Femur (tissue), 1 donor: ENCODE data around the gene TANGO2.
A peak's percentile ranks its signal among the peaks of the same experiment; 100 is the strongest.

Source experiments
- DNase-seq: peaks from one replicate; pipeline ENCODE4 v3.0.0-alpha.2; 2017

TANGO2 gene

DNA sequence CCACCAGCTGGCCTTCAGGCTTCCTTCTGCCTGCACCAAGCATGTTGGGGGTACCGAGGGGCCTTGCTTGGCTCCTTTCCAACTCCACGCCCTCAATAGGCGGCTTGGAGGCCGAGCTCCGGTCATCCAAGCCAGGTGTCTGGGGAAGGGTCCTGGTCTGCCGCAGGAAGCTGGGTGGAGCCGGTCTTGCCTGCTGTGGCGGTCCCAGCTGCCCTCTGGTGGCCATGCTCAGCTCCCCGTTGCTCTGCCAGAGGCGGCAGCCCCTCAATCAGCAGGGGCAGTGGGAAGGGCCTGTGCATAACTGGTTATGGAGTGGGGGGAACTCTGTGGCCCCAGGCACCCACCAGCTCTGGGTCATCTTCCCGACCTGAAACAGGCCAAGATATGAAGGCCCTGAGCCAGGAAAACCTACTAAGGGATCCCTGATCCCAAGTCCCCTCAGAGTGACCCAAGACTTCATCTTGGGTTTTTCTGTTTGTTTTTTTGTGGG lies 7.5 kb upstream of the TANGO2 start:
- peak; percentile 86 for DNase-seq

DNA sequence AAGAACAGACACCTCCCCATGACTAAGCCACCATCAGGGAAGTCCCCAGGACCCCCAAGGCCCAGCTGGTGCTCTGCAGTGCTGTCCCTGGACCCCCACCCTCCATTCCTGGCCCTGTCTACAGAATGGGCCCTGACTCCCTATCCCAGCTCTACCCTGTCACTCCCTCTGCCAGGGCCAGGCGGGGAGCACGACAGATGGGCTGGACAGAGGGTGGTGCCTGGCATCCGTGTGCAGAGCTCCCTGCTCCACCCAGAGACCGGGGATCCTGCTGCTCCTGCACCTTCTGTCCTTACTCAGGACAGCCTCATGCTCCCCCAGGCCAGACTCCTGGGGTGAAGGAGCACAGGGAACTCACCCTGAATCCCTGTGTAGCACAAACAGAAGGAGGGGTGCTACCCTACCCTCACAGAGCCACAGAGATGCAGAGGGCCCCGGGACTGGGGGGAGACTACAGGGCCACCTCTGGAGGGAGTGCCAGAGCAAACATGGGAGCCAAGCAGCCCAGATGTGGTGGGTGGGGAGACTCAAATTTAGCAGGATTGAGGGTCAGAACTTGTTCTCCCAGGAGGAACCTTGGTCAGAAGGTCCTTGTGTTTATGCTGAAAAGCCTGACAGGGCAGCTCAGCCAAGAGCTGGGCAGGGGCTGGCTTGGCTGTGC lies 6.3 kb upstream of the TANGO2 start:
- peak; percentile 29 for DNase-seq

DNA sequence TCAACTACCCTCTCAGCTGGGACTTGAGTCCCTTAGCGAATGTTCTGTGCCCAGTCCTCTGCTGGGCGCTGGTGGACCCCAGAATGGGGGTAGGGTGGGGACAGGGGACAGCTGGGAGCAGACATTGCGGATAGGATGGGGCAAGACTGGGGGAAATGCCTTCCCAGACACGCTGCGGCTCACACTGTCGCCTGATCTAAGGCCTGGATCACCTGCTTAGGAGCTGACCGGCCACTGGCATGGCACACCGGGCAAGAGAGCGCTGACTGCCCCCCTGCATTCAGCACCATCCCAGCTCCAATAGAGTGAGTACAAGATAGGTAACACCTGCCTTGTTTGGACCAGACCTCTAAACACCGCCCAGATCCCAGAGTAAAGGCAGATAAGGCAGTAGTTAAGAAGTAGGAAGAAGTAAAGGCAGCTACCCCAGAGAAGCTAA lies 5.7 kb upstream of the TANGO2 start:
- peak; percentile 19 for DNase-seq

DNA sequence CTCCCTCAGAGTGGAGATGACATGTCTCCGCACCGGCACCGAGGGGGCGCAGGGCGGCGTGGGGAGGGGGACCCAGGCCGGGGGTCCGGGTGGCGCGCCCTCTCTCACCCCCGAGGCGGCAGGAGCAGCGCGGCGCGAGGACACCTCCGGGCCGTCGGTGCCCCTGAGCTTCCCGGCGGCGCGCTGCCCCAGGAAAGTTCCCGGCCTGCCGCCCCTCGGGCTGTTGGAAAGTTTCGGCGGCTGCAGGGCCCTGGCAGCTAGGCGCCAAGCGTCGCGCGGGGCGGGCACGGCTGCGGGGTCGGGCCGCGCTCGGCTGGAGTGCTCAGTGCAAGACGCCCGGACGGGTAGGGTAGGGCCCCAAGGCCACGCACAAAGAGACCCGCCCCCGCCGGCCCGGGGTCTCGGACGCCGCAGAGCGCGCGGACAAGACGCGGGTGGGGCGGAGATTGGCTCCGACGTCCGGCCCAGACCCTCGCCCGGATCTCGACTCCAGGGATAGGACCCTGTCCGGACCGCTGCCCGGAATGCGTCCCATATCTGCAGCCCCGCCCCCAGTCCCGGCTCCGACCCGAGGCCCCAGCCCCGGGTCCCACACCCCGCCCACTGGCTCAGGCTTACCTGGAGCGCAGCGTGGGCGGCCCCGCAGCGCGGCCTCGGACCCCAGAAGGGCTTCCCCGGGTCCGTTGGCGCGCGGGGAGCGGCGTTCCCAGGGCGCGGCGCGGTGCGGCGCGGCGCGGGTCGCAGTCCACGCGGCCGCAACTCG lies 4.8 kb upstream of the TANGO2 start:
- peak; percentile 54 for DNase-seq

DNA sequence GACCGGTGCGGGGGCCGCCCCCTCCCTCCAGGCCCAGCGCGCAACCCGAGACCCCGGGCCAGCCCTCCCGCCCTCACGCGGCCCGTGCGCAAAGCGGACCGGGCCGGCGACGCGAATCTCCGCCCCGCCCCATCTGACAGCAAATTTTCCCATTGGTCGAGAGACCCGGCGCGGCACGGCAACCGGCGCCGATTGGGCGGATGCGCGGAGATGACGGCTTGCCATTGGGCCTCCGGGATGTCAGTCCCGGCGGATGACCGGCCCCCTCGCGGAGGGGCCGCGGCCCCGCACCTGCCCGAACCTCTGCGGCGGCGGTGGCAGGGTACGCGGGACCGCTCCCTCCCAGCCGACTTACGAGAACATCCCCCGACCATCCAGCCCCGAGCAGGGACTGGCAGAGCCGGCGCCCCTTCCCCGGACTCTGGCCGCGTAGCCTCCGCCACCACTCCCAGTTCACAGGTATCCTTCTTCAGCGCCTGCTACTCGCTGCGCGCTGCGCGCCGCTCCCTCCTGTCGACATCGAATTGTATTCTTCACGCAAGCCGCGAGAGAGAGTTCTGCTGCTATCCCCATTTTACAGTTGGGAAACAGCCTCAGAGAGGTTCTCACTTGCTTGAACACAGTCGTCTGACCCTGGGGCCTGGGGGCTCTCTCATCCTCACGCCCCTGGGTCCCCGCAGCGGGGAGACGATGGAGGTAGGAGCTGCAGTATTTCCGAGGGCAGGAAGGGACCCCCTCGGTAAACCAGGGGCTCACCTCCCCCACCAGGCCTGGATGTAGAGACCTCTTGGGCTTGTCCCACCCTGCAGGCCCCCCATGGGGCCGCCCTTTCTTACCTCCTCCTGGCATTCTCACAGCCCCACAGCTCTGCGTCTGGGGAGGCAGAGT lies 3.9 kb upstream of the TANGO2 start, which contains the start of gene ARVCF:
ARVCF (minus strand) TSS at position 90 of the 888 bp plus-strand sequence. CDS start 26,029 bp downstream, outside the sequence.
- peak; percentile 94 for DNase-seq

DNA sequence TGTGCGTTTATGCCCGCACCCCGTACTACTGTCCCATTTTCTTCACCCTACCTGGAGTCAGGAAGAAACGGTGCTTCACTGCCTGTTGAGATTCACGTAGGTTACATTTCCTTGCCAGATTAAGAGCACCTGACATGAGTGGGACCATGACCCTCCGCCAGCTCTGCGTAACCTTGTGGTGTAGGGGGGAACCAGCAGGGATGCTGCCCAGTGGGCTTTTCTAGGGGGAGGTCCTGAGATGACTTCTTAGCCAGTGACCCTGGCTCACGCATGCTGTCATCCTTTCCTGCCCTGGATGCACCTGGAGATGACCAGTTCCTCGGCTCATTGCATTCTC lies 3.3 kb upstream of the TANGO2 start:
- peak; percentile 31 for DNase-seq

DNA sequence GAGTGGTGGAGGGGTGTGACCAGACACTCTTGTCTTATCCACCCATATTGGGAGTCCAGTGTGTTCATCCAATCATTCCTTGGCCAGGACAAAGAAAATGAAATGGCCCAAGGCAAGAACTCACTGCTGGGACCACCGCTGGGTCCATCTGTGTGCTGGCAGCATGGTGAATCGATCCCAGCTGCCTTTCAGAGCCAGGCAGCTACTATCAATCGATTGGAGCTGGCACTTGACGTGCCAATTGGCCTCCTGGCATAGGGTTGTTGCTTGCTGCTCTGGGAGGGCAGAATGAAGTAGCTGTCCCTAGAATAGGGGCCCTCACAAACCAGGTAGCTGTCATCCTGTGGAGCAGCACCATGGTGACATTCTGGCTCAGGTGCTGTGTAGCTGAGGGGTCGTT lies 2.9 kb upstream of the TANGO2 start:
- peak; percentile 14 for DNase-seq

DNA sequence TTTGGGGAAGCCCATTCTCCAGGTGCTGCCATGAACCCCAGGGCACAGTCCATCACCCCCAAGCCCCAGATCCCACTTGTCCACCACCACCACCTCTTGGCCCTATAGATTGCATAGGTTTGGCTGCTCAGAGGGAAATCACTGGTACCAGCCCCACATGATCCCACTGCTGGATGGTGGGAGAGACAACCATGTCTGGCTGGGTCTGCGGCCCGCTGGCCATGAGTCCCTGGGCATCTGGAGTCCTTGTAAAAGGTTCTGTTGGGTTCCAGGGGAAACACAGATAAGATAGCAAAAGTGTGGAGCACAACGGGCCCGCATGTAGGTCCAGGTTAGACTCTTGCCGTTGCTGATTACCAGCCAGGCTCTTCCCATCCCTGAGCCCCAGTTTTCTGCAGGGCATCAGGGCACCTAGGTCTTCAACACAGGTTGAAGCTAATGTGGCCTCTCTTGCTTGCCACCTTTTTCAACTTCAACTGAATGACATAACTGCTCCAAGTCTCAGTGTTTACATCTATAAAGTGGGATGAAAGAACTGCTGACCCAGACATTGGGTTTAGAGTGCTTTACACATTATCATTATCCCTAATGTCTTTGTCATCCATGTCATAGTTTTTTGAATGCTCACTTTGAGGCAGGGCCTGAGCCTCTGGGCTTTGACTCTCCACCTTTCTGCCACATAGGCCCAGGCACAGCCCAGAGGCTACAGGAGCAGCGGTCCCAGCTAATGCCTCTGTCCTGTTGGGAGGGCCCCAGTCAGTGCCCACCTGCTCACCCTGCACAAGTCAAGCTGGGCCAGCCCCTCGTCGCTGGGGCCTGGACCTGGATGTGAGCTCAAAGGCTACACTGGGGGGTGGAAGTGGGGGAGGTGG lies 1.0 kb upstream of the TANGO2 start:
- DNase-seq, result peak; percentile 13

DNA sequence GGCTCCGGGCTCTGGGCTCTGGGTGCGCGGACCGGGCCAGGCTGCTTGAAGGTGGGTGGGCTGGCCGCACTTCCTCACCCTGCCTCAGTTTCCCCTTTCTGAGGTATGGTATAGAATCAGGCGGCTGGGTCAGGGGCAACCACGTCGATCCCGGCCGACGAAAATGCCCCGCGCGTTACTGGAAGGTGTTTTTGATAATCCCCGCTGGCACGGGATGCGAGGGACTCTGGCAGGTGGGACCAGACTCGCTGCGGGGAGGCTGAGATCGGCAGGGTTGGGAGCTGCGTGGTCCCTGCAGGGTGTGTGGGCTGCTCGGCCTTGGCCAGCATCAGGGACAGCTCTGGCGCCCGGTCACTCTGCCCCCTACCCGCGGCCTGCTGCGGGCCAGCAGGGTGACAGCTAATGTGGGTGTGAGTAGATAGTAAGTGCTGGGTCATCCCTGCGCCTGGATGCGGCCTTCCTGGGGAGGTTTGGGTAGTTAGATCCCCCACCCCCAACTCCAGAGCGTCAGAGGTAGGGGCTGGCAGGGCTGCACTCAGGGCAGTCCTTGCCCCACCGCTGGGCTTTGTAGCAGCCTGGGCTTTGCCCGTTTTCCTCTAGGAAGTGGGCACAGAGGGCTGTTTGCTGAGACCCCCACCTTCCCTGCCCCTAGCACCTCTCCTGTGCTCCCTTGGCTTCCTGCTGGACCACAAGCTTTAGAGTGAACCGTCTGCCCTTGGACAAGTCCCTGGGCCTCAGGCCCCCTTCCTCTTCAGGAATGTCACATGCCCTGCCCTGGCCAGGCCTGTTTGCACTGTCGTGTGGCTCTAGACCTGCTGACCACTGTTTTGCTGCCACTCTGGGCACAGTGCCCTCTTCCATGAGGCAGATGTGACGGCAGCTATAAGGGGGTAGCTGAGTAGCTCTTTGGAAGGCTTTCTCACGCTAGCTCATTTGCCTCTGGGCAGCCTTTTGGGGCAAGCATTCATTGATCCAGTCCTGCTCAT lies 579 bp downstream of the TANGO2 start:
- DNase-seq, result peak; percentile 56

DNA sequence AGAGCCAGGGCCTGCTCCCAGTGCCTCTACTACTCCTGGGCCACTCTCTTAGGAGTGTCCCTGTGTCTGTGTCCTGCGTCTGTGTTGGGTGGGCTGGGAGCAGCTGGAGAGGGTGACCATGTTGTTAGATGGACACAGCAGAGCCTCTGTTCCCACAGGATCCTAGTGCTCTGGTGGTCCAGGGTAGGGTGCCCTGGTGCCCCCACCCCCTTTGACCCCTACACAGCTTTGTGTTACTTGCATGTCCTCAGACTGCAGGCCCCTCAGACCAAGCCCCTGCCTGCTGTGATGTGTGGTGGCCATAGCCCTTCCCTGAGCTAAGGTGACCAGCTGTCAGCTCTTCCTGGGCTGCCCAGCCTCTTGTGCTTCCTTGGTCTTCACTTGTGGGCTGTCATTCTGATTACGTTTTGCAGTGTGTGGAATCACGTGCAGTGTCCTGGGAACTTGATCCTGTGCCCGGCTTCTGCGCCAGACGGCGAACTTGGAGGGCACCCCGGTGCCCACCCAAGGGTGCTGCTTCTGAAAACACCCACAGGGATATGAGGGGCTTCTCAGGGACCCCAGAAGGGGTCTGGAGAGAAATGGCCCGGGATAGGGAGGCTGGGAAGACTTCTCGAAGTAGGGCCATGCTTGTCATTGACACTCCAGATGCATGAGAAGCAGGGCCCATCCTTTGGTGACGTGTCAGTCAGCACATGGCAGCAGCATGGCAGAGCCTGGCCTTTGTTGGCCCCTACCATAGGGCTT lies 1.5 kb downstream of the TANGO2 start:
- peak; percentile 15 for DNase-seq

DNA sequence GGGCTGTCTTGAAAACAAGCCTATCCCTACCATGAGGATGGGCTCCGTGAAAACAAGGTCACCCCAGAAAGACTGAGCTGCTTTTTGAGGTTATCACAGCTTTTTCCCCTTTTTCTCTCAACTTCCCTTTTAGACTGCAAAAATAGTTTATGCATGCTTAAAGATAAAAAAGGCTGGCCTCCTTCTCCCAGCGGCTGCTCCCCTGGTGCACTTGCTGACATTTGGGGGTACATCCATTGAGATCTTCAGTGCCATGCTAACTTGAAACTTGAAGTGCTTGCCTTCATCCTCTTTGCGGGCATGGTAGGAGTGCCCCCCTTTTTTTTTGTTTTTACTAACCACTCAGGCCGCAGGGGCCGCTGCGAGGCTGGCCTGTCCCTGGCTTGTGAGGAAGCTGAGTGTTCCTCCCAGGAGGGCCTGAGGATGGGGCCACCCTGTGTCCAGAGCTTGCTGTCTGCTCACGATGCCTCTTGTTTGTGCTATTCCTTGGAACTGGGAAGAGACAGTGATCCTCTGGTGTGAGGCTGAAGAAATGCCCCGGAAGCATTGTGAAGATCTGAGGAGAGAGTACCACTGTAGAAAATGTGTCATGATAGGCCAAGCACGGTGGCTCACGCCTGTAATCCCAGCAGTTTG lies 2.2 kb downstream of the TANGO2 start:
- DNase-seq, result no peak

DNA sequence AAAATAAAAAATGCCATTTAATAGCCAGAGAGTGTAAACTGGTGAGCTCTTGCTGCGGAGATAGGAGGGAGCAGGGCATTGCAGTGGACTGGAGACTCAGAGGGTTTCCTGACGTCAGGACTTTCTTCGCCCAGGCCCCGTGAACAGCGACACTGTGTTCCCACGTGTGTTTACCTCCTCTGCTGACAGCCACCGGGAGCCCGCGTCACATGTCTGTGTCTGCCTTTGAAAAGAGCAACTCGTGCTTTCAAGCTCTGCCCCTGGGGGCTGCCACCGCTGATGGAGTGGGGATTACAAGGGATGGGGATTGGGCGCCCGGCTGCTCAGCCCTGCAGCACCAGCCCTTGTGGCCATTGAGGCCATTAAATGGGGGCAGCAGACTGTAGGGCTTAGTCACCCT lies 3.3 kb downstream of the TANGO2 start:
- DNase-seq, result no peak

DNA sequence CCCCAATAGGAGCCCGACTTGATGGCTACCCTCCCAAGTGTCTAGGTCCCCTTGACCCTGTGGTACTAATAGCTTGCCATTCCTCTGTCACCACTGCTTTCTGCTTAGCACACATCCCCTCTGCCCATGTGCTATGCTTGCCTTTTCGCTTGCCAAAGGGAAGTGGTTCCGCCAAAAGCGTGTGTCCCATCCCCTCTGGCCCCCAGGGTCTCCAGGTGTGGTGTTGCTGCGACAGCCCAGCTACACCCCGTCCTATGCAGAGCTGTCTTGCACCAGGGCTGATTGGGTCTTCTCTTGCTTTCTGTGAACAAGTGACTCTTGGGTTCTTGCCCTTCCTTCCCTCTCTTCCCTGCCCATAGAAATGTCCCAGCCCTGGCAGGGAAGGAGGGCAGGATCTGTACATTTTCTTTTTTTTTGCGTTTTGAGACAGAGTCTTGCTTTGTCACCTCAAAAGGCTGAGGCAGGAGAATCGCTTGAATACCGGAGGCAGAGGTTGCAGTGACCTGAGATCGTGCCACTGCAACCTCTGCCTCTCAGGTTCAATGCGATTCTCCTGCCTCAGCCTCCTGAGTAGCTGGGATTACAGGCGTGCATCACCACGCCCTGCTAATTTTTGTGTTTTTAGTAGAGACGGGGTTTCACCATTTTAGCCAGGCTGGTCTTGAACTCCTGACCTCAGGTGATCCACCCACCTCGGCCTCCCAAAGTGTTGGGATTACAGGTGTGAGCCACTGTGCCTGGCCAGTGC lies 3.9 kb downstream of the TANGO2 start:
- DNase-seq, result no peak

DNA sequence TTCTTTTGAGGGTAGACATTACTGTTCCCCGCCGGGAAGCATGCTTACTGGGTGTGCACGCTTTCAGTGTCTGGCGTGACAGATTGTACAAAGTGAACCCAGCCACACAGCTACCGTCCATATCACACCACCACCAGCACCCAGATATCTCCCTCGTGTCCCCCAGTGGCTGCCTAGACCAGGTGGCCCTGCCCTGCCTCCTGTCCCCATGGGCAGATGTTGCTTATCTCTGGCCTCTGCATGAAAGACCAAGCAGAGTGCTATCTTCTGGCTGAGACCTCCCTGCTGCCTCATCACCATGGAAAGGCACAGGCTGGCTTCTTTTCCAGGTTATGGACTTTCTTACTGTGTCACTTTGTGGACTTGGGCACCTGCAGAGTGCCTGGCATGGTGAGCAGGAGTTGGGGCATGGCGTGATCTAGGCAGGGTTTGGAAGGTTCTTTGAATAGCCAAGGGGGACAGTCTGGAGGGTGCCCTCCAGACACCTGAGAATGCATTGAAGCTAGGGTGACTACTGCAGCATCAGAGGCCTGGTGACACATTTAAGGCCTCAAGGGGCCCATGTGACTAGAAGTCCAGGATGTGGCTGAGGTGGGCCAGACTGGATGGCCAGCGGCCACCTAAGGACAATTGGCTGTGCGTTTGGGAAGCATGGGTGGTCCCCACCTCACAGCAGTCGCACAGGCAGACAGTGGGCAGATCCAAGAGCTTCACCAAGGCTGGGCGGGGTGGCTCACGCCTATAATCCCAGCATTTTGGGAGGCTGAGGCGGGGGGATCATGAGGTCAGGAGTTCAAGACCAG lies 4.7 kb downstream of the TANGO2 start:
- no peak for DNase-seq

DNA sequence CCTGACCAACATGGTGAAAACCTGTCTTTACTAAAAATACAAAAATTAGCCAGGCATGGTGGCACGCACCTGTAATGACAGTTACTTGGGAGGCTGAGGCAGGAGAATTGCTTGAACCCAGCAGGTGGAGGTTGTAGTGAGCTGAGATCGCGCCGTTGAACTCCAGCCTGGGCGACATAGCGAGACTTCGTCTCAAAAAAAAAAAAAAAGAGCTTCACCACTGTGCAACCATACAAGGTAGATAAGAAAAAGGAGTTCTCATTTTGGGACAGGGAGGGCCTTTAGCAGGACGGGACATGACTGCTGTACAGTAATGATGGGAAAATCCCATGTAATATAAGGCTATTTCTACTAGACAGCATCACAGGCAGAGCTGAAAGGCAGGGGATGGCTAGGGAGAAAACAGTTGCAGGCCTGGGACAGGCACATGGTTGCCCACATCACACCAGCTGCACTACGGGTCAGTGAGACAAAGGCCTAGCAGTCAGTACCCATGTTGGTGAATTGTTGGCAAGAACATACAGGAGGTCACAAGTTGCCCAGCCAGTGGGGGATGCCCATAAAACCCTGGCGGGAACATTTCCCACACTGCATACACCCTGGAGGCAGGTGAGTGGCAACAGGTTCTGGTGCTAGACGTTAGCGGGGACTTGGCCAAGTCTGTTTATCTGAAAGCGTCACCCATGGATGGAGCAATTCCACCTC lies 5.4 kb downstream of the TANGO2 start:
- DNase-seq, result no peak

DNA sequence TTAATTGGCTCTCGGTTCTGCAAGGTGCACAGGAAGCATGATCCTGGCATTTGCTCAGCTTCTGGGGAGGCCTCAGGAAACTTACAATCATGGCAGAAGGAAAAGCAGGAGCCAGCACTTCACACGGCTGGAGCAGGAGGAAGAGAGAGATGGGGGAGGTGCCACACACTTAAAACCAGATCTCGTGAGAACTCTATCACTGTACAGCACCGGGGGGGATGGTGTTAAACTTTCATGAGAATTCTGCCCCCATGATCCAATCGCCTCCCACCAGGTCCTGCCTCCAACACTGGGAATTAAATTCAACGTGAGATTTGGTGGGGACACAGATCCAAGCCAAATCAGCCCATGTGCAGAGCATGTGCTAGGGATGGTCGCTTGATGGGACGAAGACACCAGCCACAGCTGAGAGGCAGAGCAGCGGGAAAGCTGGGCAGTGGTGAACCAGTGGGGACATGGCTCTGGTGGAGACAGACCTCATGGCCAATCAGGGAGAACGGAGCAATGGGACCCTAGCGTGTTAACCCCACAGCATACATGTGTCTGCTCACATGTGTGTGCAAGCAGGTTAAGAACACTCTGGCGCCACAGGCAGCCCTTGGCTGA lies 6.2 kb downstream of the TANGO2 start:
- DNase-seq, result no peak
